GM18505 (cell line): ENCODE measurements around the gene ISG15.

Experiments
- ATAC-seq: cut with Tn5 transposase; IDR thresholded peaks from one replicate; pipeline ENCODE4 v1.9.1; 2021; ENCODE audit not compliant: unreplicated experiment
- POLR2A ChIP-seq: IDR thresholded peaks from 4 replicates; pipeline ENCODE4 v1.6.1; 2011; ENCODE audit warnings: borderline replicate concordance; ENCODE audit not compliant: insufficient read depth, insufficient read length; ENCODE audit errors: extremely low read depth

Gene ISG15

DNA sequence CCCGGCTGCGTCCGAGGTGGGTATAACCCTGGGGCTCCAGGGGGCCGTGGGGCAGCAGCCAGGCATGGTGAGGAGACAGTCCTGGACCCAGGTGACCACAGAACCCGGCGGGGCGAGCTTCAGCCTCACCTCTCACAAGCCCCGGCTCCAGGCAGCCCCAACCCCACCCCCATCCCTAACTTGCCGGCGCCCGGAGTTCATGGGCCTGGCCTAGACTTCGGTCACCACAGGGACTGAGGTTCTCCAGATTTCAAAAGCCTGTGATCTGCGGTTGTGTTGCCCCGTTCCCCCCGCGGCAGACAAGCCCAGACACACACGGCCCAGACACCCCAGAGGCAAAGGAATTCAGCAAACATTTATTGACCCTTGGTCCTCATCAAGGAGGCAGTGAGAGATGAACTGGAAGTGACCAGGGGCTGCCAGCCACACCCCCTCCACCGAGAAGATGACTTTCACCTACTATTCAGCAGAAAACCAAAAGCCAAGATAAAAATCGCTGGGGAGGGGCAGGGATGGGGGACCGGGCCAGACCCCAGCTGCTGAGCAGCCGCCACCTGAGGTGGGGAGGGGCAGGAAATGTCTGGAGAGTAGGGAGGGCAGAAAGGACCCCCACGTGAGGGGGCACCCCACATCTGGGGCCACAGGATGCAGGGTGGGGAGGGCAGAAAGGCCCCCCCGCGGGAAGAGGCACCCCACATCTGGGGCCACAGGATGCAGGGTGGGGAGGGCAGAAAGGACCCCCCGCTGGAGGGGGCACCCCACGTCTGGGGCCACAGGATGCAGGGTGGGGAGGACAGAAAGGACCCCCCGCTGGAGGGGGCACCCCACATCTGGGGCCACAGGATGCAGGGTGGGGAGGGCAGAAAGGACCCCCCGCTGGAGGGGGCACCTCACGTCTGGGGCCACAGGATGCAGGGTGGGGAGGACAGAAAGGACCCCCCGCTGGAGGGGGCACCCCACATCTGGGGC lies 17.3 kb upstream of the ISG15 start:
- TF ChIP-seq POLR2A = no peak
- ATAC-seq = no peak

DNA sequence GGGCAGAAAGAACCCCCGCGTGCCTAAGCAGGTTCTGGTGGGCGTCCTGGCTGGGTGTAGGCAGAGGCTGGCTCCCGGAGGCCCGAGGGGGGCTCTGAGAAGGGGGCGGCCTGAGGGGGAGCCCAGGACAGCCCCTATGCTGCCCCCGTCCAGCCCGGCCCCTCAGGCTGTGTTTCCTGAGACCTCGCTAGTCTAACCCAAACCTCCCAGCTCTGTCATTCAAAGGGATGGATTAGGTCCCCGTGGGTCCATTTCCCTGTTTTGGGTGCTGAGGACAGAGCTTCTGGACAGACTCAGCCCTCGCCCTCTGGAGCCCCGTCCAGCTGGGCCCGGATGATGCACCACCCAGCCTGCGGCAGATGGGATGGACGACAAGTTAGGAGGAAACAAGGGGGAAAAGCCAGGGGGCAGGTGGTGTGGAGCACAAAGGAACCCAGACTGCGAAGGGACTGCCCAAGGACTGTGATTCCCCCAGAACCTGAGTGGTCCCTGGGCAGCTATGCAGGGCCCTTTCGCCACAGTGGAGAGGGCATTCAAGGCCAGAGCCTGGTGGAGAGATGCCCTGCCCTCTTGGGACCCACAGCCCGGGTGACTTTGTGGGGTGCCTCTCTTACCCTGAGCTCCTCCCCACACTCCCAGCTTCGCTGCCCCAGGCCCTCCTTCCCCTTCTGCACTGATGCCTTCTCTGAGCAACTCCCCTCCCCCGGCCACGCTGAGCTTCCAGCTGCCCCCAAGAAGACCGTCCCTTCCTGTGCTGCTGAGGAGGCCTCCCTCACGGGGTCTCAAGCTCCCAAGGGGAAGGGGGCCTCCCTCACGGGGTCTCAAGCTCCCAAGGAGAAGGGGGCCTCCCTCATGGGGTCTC lies 16.2 kb upstream of the ISG15 start:
- TF ChIP-seq POLR2A = no peak
- ATAC-seq = no peak

DNA sequence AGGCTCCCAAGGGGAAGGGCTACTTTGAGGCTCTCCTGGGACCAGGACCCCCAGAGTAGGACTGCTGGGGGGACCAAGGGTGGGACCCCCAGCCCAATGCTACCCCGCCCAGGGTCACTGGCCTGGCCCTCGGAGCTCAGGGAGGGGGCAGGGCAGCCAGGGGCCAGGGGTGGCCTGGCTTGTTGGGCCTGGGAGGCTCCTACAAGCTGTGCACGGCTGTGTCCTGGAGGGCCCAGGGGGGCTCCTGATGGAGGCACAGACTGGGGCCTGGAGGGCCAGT lies 15.6 kb upstream of the ISG15 start:
- TF ChIP-seq POLR2A = no peak
- ATAC-seq = no peak

DNA sequence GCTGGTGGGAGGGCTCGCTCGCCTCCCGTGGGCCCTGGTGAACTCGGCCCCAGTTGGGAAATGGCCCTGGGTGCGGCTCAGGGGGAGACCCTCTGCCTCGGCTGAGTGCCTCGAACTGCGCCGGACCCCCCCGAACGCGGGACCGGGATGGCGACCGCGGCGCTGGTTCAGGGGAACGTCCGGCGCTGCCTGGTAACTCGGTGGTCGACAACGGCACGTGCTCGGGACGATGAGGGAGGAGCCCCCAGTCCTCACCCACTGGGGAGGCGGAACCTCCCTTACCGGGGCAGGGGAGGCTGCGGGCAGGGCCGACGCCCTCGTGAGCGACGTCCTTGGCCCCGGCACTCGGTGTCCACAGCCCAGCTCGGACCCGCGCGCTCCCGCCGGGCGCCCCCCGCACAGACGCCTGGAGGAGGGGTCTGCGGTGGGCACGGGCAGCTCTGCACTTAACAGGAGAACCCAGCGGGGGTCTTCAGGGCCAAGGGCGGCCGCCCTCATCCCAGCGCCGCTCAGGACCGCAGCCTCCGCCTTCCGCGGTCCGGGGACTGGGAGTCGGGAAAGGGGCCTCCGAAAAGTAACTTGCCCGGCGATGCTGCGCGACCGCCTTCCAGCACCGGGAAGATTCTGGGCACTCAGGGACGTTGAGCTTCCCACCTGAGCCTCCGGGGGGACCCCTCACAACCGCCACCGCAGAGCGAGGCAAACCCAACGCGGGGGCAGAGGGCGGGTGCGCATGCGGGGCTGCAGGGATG lies 15.1 kb upstream of the ISG15 start:
- no peak for TF ChIP-seq POLR2A

DNA sequence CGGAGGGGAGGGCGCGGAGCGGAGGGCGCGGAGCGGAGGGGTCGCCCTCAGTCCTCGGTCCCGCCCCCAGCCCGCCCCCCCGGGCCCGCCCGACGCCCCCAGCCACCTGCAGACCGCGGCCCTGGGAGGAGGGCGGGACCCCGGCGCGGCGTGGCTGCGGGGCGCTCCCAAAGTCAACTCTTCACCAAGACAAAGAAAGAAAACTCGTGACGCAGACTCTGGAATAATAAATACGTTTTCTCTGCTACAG lies 14.6 kb upstream of the ISG15 start:
- no peak for ATAC-seq
- TF ChIP-seq POLR2A = no peak

More for the DNA sequence above, 15.1 kb upstream of the ISG15 start:
- ATAC-seq = no peak

DNA sequence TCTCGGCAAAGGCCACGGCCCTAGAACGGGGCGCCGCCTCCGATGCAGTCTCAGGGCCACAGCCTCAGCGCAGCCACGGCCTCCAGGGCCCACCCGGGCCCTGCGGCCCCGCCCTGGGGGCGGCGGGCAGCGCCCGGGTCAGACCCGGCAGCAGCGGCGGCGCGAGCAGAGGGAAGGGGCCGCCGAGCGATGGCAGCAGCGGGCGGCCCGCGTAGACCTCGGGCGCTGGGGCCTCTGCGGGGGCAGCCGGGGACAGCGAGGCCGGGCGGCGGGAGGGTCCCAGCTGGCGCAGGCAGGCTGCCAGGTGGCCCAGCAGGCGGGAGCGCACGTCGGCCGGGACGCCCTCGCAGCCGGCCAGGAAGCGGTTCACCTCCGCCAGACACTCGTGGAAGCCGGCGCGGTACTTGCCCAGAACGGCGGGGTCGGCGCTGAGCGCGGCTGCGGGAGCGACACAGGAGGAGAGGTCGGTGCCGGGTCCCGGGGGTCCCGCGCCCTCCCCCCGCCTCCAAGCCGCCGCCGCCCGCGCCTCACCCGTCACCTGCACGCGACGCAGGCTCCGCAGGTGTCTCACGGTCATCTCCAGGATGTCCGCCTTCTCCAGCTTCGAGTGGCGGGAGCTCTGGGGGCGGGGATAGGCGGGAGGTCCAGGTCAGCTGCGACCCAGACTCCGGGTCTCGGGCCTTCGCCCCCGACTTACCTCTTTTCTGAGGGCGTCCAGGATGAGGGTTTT lies 14.1 kb upstream of the ISG15 start:
- no peak for ATAC-seq
- no peak for TF ChIP-seq POLR2A

DNA sequence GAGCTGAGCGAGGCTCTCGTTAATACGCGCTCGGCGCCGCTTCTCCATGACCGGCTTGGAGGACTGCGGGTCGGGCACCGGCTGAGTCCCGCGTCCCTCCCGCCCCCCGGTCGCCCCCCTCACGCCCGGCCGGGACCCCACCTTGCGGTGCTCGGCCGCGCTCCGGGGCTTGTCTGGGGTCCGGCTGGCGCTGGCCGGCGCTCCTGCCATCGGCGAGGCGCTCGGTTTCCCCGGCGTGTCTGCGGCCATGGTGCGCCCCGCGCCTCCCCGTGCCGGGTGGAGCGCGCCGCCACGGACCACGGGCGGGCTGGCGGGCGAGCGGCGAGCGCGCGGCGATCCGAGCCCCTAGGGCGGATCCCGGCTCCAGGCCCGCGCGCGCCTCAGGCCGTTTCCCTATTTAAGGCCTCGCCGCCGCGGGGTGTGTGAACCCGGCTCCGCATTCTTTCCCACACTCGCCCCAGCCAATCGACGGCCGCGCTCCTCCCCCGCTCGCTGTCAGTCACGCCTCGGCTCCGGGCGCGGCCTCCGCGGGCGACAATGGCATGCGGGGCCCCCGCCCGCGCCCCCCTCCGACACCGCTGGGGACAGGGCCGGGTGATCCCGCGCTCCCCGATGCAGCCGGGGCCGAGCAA lies 13.5 kb upstream of the ISG15 start, which contains the start of gene HES4:
Gene HES4 (minus strand): TSS at position 373 of the 632 bp plus-strand sequence. CDS start 124 bp downstream, at position 249.
- no peak for TF ChIP-seq POLR2A
- ATAC-seq = no peak

DNA sequence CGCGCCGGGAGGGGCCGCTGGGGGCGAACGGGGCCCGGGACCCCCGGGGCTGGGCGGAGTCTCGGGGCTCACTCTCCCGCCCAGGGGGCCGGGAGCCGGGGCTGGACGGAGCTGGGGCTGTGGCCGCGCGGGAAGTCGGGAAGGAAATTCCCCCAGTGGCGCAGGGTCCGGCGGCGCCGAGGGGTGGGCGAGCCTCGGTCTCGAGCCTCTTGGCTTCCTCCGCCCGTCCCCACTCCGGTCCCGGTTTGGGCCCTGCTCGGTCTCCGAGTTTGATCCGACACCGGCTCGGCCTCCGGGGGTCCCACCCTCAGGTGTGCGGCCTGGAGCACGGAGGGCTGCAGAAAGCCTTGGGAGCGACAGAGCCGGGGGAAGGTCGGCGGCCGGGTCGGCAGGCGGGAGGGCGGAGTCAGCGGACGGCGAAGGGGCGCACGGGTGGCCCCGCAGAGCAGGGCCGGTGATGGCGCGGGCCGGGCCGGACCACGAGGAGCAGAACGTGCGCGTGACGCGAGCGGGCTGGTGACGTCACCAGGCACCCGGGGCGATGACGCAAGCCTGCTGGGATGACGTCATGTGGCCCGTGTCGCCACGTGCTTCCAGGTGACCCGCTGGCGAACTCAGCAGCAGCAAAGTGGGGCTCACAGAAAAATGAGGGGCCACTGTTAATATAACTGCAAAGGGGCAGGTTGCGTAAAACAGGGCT lies 12.8 kb upstream of the ISG15 start:
- no peak for ATAC-seq
- TF ChIP-seq POLR2A = no peak

DNA sequence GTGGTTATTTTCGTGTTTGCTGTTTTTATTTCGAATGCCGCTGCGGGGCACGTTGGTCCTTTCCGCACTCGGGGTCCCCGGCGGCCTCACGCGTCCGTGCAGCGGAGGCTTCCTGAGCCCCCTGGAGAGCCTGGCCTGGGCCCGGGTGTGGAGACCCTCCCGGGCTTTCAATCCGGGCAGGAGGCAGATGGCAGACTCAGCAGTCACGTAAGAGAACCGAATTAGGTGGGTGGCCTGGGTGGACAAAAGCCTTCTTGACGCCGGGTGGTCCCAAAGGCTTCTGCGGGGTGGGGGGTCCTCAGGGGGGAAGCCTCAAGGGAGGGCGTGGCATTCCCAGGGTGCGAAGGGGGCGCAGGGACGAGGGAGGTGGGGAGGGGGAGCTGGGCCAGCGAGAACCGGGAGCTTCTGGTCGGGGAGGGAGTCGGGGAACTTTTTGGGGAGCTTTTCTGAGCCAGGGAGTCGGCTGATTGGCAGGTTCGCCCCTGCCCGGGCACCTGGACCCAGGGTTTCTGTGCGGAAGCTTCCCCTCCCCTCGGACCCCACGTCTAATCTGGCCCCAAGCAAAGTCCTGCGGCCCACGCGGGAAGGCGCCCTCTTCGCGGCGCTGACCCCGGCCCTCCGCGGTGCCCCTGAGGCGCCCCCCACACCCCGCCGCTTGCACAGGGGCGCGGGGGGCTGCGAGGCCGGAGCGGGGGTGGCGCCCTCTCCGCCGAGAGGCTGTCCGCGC lies 12.1 kb upstream of the ISG15 start:
- no peak for TF ChIP-seq POLR2A
- no peak for ATAC-seq

DNA sequence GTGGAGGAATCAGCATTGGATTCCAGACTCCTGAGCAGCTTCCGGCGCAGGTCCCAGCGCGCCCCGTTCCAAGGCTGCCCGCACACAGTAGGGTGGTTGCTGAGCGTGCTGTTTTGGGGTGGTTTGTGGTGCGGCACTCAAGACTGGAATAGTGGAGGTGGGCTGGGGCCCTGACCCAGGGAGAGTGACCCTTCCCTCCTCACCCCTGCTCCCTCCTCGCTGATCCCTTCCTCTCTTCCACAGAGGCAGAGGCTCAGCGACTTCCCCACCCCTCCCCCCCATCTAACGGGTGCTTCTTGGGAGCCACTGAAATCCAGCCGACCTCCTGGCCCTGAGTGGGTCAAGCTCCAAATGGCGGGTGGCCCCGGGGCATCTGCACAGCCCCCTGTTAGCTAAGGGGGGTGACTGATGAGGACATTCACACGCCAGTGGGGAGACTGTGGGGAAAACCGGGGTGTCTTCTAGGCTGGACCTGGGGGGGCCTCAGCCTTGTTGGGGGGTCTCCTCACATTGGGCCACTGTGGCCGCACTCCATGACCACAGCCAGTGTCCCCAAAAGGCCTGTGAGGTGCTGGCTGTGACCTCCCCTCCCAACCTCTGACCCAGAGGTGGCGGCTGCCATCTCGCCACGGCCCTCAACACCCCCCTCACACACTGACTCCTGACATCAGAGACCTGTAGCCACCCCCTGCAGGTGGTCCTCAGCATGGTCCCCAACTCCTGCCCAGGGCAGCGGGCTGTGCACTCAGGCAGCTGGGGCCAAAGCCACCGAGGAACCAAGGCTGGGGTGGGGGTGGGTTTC lies 9.5 kb upstream of the ISG15 start:
- TF ChIP-seq POLR2A = no peak
- no peak for ATAC-seq

DNA sequence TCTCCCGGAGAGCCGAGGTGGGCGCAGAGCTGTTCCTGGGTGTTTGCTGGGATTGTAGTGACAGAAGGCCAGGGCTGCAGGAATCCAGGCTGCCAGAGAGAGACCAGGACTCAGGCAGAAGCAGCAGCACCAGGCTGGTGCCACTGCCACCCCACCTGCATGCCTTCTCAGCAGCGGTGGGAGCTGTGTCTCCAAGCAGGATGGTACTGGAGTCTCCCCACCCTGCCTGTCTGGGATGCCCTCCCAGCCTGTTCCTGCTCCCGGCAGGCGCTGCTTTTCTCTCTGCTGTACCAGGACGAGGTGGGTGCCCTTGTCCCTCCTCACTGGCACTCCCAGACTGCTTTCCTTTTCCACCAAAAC lies 8.9 kb upstream of the ISG15 start:
- no peak for ATAC-seq
- TF ChIP-seq POLR2A = no peak
